LNCaP clone FGC (cell line): ENCODE data around the gene PLCB3.
A peak's percentile ranks its signal among the peaks of the same experiment; 100 is the strongest.

Experiments
- DNase-seq: peaks from one replicate; pipeline ENCODE4 v3.0.0-alpha.2; 2011; ENCODE audit warnings: low read depth
- H3K4me3 ChIP-seq: 2 replicates; pipeline ENCODE4 v1.5.1; 2011; ENCODE audit warnings: mild to moderate bottlenecking, low read depth, low read length, control low read depth
- TF ChIP-seq, protein P1 (sequence below): IDR thresholded peaks from 2 replicates; pipeline ENCODE4 v1.5.1; 2012; ENCODE audit warnings: mild to moderate bottlenecking; ENCODE audit not compliant: control insufficient read depth, insufficient read depth; ENCODE audit errors: extremely low read depth

The PLCB3 gene

GRCh38 chr11:64252003-64252872 is 908 bp downstream of the PLCB3 start:
- TF ChIP-seq, protein P1, sequence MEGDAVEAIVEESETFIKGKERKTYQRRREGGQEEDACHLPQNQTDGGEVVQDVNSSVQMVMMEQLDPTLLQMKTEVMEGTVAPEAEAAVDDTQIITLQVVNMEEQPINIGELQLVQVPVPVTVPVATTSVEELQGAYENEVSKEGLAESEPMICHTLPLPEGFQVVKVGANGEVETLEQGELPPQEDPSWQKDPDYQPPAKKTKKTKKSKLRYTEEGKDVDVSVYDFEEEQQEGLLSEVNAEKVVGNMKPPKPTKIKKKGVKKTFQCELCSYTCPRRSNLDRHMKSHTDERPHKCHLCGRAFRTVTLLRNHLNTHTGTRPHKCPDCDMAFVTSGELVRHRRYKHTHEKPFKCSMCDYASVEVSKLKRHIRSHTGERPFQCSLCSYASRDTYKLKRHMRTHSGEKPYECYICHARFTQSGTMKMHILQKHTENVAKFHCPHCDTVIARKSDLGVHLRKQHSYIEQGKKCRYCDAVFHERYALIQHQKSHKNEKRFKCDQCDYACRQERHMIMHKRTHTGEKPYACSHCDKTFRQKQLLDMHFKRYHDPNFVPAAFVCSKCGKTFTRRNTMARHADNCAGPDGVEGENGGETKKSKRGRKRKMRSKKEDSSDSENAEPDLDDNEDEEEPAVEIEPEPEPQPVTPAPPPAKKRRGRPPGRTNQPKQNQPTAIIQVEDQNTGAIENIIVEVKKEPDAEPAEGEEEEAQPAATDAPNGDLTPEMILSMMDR = no peak
- H3K4me3 ChIP-seq = peak overlapping the region; percentile 85
- DNase-seq = no peak

GRCh38 chr11:64253043-64253442 is 1.7 kb downstream of the PLCB3 start:
- no peak for DNase-seq
- TF ChIP-seq, protein P1 = no peak
- no peak overlapping the region for H3K4me3 ChIP-seq

- DNase-seq = no peak
- H3K4me3 ChIP-seq = no peak overlapping the region
- TF ChIP-seq, protein P1 = no peak
These were observed 2.2 kb downstream of the PLCB3 start for GRCh38 chr11:64253481-64253880.

DNA sequence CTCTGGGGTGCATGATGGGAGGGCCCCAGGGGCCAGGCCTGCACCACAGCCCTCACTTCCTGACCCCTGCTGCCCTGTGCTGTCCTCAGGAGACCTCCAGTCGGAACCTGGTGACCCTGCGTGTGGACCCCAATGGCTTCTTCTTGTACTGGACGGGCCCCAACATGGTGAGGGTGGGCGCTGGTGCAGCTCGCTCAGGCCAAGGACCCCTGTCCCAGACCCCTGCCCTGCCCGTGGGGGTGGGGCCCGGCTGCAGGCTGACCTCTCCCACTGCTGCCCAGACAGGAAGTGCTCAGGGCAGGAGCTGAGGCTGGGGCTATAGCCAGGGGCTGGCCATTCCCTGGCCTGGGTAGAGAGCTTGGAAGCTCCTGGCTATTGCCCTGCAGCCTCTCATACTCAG is 3.0 kb downstream of the PLCB3 start:
- DNase-seq = no peak
- TF ChIP-seq, protein P1 = no peak

DNA sequence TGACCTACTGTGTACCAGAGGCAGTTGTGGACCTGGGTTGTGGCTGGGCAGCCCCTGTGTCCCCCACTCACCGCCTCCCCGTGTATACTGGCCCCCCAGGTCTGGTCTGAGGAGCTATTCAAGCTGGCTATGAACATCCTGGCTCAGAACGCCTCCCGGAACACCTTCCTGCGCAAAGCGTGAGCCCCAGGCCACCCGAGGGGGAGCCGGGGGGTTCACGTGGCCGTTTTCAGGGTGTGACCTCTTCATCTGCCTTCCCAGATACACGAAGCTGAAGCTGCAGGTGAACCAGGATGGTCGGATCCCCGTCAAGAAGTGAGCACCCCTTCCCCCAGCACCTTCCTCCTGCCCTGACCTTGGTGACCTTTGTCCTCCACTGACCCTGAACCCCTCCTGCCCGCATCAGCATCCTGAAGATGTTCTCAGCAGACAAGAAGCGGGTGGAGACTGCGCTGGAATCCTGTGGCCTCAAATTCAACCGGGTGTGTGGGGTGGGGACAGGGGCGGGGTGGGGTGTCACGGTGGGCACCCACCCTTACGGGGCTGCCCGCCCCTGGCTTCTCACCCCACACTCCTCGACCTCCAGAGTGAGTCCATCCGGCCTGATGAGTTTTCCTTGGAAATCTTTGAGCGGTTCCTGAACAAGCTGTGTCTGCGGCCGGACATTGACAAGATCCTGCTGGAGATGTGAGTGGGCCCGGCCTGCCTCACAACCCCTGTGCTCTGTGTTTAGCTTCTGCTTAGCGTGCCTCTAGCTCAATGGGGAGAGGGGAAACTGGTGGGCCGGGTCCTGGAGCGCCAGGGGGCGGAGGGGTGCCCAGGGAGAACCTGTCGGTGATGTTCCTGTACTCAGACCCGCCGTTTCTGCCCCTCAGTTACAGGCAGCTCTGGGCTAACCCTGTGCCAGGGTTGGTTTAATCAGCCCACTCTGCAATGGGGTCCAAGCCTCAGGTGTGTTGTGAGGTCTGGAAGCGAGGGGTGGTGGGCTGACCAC is 4.1 kb downstream of the PLCB3 start:
- no peak for DNase-seq
- TF ChIP-seq, protein P1 = no peak
- no peak overlapping the region for H3K4me3 ChIP-seq

More for the DNA sequence above, 3.0 kb downstream of the PLCB3 start:
- no peak overlapping the region for H3K4me3 ChIP-seq

DNA sequence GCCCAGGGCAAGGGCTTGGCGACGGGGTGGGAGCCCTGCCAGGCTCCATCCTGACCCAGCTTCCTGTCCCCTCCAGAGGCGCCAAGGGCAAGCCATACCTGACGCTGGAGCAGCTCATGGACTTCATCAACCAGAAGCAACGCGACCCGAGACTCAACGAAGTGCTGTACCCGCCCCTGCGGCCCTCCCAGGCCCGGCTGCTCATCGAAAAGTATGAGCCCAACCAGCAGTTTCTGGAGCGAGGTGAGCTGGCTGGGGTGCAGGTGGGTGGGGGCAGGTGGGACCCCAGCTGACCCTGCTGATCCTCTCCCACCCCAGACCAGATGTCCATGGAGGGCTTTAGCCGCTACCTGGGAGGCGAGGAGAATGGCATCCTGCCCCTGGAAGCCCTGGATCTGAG is 5.0 kb downstream of the PLCB3 start:
- TF ChIP-seq, protein P1 = no peak
- H3K4me3 ChIP-seq = no peak overlapping the region
- no peak for DNase-seq
